Measurements from ENCODE around the gene WIPI1. TPM values are rescaled to one million over a fixed set of nuclear protein-coding genes. Genes with fewer than 3 reads are reported as not detected.

WIPI1 gene
- total RNA-seq, 1 donor from 2014 or later: 29.5 TPM

- H3K4me2 ChIP-seq: no peak overlapping the region
- DNase-seq (ENCODE audit: low spot score): no peak
- Mint-ChIP-seq H3K9me3 (no peaks in the 10 kb centered on the region), H3K27ac (no peak overlapping the region), H3K4me1 (peaks cover 38% of the 10 kb centered on the region), H3K36me3 (no peaks in the 10 kb centered on the region), H3K4me3 (no peak overlapping the region), H3K27me3 (ENCODE audit: insufficient read depth, low read depth) (no peaks in the 10 kb centered on the region)
- no peaks in the 10 kb centered on the region for H3K36me3 ChIP-seq
- no peaks in the 10 kb centered on the region for H3K27me3 ChIP-seq
- no peaks in the 10 kb centered on the region for H3K79me2 ChIP-seq (ENCODE audit: low read depth)
- no peak overlapping the region for H2AFZ ChIP-seq (replicated peaks)
- no peaks in the 10 kb centered on the region for H4K20me1 ChIP-seq (ENCODE audit: low read depth)
- no peak overlapping the region for H3K9ac ChIP-seq
- H3K9me3 ChIP-seq (ENCODE audit: low read depth): no peaks in the 10 kb centered on the region
- TF ChIP-seq EZH2 (IDR thresholded peaks at IDR 0.05) (no peak), CTCF (IDR thresholded peaks at IDR 0.05) (no peak), EZH2phosphoT487 (IDR thresholded peaks at IDR 0.05) (no peak)
- peaks cover 13% of the 10 kb centered on the region for H3F3A ChIP-seq (ENCODE audit: low read depth)
- peaks cover 20% of the 10 kb centered on the region for H3K4me1 ChIP-seq
- no peak overlapping the region for H3K4me3 ChIP-seq
- no peak overlapping the region for H3K27ac ChIP-seq
Observed at GRCh38 chr17:68382582-68383085, 74.7 kb downstream of the WIPI1 start.

GRCh38 chr17:68381076-68381900 is 76.0 kb downstream of the WIPI1 start:
- Histone ChIP-seq H3F3A (ENCODE audit: low read depth) (peaks cover 19% of the 10 kb centered on the region), H3K79me2 (ENCODE audit: low read depth) (no peaks in the 10 kb centered on the region), H3K36me3 (no peaks in the 10 kb centered on the region), H3K27me3 (no peaks in the 10 kb centered on the region), H3K4me2 (no peak overlapping the region), H3K27ac (no peak overlapping the region), H3K9ac (no peak overlapping the region), H3K4me1 (peaks cover 24% of the 10 kb centered on the region), H4K20me1 (ENCODE audit: low read depth) (no peaks in the 10 kb centered on the region), H3K4me3 (no peak overlapping the region), H2AFZ (replicated peaks) (no peak overlapping the region), H3K9me3 (ENCODE audit: low read depth) (no peaks in the 10 kb centered on the region)
- no peak for TF ChIP-seq CTCF (IDR thresholded peaks at IDR 0.05)
- Mint-ChIP-seq H3K4me1 (peaks cover 43% of the 10 kb centered on the region), H3K4me3 (no peak overlapping the region), H3K27ac (no peak overlapping the region), H3K9me3 (no peaks in the 10 kb centered on the region), H3K36me3 (no peaks in the 10 kb centered on the region), H3K27me3 (ENCODE audit: insufficient read depth, low read depth) (no peaks in the 10 kb centered on the region)
- DNase-seq (ENCODE audit: low spot score): no peak

- peaks cover 43% of the 10 kb centered on the region for H3K4me1 Mint-ChIP-seq
- Histone ChIP-seq H3K9me3 (ENCODE audit: low read depth) (no peaks in the 10 kb centered on the region), H3K4me1 (peaks cover 24% of the 10 kb centered on the region), H3K27me3 (no peaks in the 10 kb centered on the region), H3K9ac (no peak overlapping the region), H3K4me2 (no peak overlapping the region), H3K27ac (no peak overlapping the region), H3K36me3 (no peaks in the 10 kb centered on the region), H2AFZ (replicated peaks) (no peak overlapping the region), H4K20me1 (ENCODE audit: low read depth) (no peaks in the 10 kb centered on the region), H3K4me3 (no peak overlapping the region), H3K79me2 (ENCODE audit: low read depth) (no peaks in the 10 kb centered on the region), H3F3A (ENCODE audit: low read depth) (peaks cover 19% of the 10 kb centered on the region)
- no peaks in the 10 kb centered on the region for H3K36me3 Mint-ChIP-seq
- H3K27ac Mint-ChIP-seq: no peak overlapping the region
- H3K9me3 Mint-ChIP-seq: no peaks in the 10 kb centered on the region
- no peak for TF ChIP-seq CTCF (IDR thresholded peaks at IDR 0.05)
- TF ChIP-seq EZH2phosphoT487 (IDR thresholded peaks at IDR 0.05): no peak
- H3K27me3 Mint-ChIP-seq (ENCODE audit: insufficient read depth, low read depth): no peaks in the 10 kb centered on the region
- DNase-seq (ENCODE audit: low spot score): no peak
- H3K4me3 Mint-ChIP-seq: no peak overlapping the region
Observed at GRCh38 chr17:68379692-68380677, 77.3 kb downstream of the WIPI1 start.
